Stimulated activated CD8-positive, alpha-beta memory T cell treated with anti-CD3 and anti-CD28 coated beads, Interleukin-15, amount 100 ng/mL, for 48 hours (primary cell): ENCODE results near the gene KCNG2.
"Not testable (repeated sequence)": the region's sequence is repeated elsewhere in the genome, so short reads cannot be mapped to it uniquely, and the experiment has no call there.

ENCODE experiments used
- DNase-seq, 2 donors: peaks; one replicate each; pipeline ENCODE4 v3.0.0-alpha.2; 2020; ENCODE audit warnings: low read depth in 2 of 2

The KCNG2 gene

GRCh38 chr18:79797518-79798345, at the start of gene KCNG2:
Gene KCNG2 (plus strand): TSS chr18:79797938. CDS start chr18:79863668, 65,730 bp downstream.
- DNase-seq, result peak in 1 of 2 donors; percentile 16

DNA sequence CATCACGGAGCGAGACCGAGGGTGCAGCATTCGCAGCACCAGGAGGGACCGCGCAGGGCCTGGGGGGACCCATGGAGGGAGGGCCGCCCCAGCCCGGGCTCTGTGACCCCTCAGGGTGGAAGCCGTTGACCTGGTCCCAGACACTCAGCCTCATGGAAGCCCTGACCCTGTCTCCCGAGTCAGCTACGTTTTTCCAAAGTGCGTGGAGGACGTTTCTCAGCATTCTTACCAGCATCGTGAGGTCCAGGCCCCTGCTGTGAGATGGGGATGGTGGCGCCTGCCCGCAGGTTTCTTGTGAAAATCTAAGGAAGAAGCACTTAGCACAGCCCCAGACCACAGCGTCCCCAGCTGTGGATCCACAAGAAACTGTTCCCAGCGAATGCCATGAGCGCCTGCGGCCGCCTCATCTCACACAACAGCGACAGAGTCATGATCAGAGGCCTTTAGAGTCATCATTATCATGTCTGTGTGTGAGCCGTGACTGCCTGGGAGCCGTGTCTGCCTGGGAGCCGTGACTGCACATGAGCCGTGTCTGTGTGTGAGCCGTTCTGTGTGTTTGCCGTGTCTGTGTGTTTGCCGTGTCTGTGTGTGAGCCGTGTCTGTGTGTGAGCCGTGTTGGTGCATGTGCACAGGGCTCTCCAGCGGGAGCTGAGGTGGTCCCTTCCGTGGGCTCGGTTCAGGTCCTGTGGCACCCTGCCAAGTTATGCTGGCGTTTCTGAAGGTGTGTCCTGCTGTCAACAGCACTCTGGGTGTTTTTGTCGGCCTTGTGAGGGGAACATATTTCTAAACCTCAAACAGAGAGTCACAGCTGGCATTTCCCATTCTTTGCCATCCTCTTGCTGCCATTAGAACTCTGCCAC, 49.2 kb upstream of the KCNG2 start:
- no peak for DNase-seq

- DNase-seq, result no peak
Observed at GRCh38 chr18:79749251-79750191, 48.2 kb upstream of the KCNG2 start.

- no peak for DNase-seq
Observed at GRCh38 chr18:79750980-79751571, 46.7 kb upstream of the KCNG2 start.

- DNase-seq, result not testable (repeated sequence)
Observed at GRCh38 chr18:79751918-79752578, 45.7 kb upstream of the KCNG2 start.

- DNase-seq, result not testable (repeated sequence)
Observed at GRCh38 chr18:79752946-79753345, 44.8 kb upstream of the KCNG2 start.

GRCh38 chr18:79753391-79753851, 44.3 kb upstream of the KCNG2 start:
- no peak for DNase-seq

GRCh38 chr18:79754022-79754761, 43.5 kb upstream of the KCNG2 start:
- DNase-seq, result no peak

- no peak for DNase-seq
Observed at GRCh38 chr18:79754831-79755351, 42.8 kb upstream of the KCNG2 start.

- no peak for DNase-seq
Observed at GRCh38 chr18:79755496-79756142, 42.1 kb upstream of the KCNG2 start.

DNA sequence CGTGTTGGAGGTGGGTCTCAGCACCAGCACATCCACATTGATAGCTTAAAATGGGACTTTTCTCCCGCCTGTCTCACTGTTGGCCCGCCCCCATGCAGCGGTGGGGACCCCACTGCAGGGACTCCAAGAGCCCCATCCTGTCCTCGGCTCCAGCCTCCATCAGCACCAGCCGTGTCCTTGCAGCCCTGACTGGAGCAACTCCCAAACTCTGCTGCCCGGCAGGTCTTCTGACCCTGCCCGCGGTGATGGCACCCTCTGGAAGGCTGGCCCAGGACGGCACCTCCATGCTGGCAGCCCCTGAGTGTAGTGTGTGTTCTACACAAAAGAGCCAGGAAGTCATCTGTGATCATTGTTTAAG, 41.6 kb upstream of the KCNG2 start:
- no peak for DNase-seq

DNA sequence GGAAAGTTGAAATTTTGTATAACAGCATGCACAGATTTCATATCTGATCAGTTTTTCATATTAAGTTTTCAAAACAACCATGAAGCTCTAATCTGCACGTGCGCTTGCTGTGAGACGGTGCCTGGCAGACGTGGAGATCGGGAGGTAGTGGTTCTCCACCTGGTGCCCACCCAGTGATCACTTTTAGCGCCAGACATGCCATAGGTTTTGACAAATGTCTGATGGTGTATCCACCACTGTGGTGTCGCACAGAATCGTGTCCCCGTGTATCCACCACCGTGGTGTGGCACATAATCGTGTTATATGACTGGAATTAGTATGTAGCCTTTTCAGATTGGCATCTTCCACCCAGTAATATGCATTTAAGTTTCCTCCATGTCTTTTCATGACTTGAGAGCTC, 40.9 kb upstream of the KCNG2 start:
- no peak for DNase-seq

DNA sequence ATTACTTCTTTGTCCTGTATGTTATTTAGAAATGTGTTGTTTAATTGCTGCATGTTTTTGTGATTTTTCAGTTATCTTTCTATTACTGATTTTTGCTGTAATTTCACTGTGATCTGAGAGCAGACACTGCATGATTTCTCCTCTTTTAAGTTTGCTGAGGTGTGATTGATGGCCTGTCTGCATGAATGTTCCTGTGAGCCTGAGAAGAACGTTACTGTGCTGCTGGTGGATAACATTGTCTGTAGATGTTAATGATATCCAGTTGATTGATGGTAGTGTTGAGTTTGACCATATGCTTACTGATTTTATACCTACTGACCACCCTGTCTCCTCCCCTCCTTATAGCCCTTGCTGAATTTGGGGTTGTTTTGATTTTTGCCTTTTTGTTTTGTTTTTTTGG, 37.4 kb upstream of the KCNG2 start:
- DNase-seq, result no peak

DNA sequence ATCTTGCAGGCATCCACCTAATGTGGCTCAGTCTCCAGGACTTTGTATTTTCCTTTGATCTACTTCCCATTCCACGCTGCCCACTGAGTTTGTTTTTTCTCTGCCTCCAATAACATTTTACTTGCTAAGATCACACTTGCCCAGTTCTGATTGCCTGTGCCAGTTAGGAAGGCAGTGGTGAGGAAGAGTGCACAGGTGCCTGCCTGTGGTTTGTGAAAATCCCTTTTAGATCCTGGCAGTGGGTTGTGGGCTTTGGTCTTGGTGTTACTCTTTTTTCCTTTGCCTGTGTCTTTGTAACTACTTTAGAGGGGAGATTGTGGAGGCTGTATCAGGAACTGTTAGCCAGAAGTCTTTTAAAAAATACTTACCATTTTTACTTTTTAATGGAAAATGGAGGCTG, 36.9 kb upstream of the KCNG2 start:
- no peak for DNase-seq

GRCh38 chr18:79763407-79763806, 34.3 kb upstream of the KCNG2 start:
- DNase-seq, result no peak

DNA sequence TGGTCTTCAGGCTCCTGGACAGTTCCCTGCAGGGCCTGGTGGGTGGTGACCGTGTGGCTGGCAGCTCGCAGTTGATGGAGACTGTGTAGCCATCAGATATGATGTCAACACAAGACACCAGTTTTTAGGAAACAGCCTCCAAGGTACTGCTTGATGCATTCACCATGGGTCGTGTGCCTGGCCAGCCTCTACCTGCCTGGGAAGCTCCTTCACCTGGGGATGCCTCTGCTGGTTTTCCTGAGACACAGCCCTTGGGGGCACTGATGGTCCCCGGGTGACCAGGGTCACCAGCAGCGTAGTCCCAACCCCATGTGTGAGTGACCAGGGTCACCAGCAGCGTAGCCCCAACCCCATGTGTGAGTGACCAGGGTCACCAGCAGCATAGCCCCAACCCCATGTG, 33.6 kb upstream of the KCNG2 start:
- no peak for DNase-seq

GRCh38 chr18:79765491-79766245, 32.1 kb upstream of the KCNG2 start:
- no peak for DNase-seq

GRCh38 chr18:79766308-79766707, 31.4 kb upstream of the KCNG2 start:
- DNase-seq, result no peak

DNA sequence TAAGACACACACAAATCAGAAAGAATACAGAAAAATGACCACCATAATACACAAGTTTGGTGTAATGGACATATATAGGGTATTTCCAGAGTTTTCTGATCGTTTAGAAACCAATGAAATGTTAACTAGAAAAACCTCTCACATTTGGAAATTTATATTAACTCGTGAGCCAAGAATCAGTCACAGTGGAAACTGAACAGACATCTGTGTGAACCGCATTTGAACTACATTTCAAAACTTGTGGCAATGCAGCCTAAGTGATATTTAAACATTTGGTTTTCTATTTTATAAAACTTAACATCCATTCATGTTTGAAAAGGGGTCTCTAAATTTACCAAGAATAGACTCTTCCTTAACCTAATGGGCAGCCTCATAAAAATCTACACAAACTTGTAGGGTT, 29.0 kb upstream of the KCNG2 start:
- DNase-seq, result no peak
